GM12878 (cell line): ENCODE measurements around the gene HSF5. TPM values are rescaled to one million over a fixed set of nuclear protein-coding genes. Genes with fewer than 3 reads are reported as not detected.

Source experiments
- ATAC-seq: fragments of 200-7000 bp; cut with Tn5 transposase; 3 replicates; pipeline ENCODE4 v1.9.1; 2020; ENCODE audit warnings: mild to moderate bottlenecking, moderate library complexity
- BruUV-seq: library from RNA; stranded (reverse); fragments of 400-500 nt; replicated peaks from 2 replicates; lab custom pipeline; 2021; lab: Mats Ljungman, UMichigan
- CTCF ChIA-PET: fragments of 300-600 bp; sonication (Branson Sonifier 250); formaldehyde crosslinking; extraction: SDS; loops from one replicate; lab custom pipeline; 2021; ENCODE audit warnings: inconsistent platforms; lab: Yijun Ruan, JAX
- POLR2A ChIA-PET: fragments of 350-600 bp; formaldehyde crosslinking; extraction: SDS; loops from one replicate; lab custom pipeline; 2021; ENCODE audit warnings: inconsistent platforms; lab: Charles Lee
- RAD21 ChIA-PET: fragments of 300-600 bp; sonication (Branson Sonifier 250); formaldehyde crosslinking; loops from one replicate; lab custom pipeline; 2023; ENCODE audit warnings: antibody characterized with exemption; ENCODE audit not compliant: unreplicated experiment; lab: Charles Lee
- SMC1A ChIA-PET: fragments of 300-600 bp; sonication (Branson Sonifier 250); formaldehyde crosslinking; loops from one replicate; lab custom pipeline; 2023; ENCODE audit not compliant: unreplicated experiment, uncharacterized antibody; lab: Charles Lee
- DNase-seq: peaks from one replicate; pipeline ENCODE4 v3.0.0-alpha.2; 2011; ENCODE audit warnings: low read depth, low spot score
- FAIRE-seq: peaks from 3 replicates; lab custom pipeline; 2011; peaks lifted over from hg19 to GRCh38; lab: Jason Lieb, UNC
- H2AFZ ChIP-seq: 2 replicates; pipeline ENCODE4 v1.6.0; 2011; ENCODE audit warnings: low read depth, low read length, control low read depth; ENCODE audit not compliant: control insufficient read depth
- H3K27ac ChIP-seq: 2 replicates; pipeline ENCODE4 v1.5.1; 2011; ENCODE audit warnings: control low read depth; ENCODE audit not compliant: control insufficient read depth, insufficient read depth
- H3K27me3 ChIP-seq, 2 experiments: replicated peaks in 1 of 2; 2 replicates each; pipeline versions ENCODE4 v1.6.0 to v1.6.1; 2011; ENCODE audit warnings: low read length in 1 of 2; ENCODE audit not compliant: control insufficient read depth in 2 of 2, insufficient read depth in 2 of 2
- H3K36me3 ChIP-seq, 2 experiments: 2 replicates each; pipeline ENCODE4 v1.5.1; 2011; ENCODE audit warnings: low read length in 1 of 2; ENCODE audit not compliant: control insufficient read depth in 2 of 2, insufficient read depth in 2 of 2
- H3K4me1 ChIP-seq: 2 replicates; pipeline ENCODE4 v1.6.1; 2011; ENCODE audit warnings: mild to moderate bottlenecking, low read length, moderate library complexity, mixed read lengths; ENCODE audit not compliant: control insufficient read depth, insufficient read depth
- H3K4me2 ChIP-seq: 2 replicates; pipeline ENCODE4 v1.6.0; 2011; ENCODE audit warnings: control low read depth; ENCODE audit not compliant: control insufficient read depth, insufficient read depth
- H3K4me3 ChIP-seq: fragments of 200-600 bp; sonication (generic); 2 replicates; pipeline ENCODE4 v1.5.1; 2016
- H3K79me2 ChIP-seq: 2 replicates; pipeline ENCODE4 v1.6.0; 2011; ENCODE audit warnings: low read length; ENCODE audit not compliant: control insufficient read depth, insufficient read depth
- H3K9ac ChIP-seq: 2 replicates; pipeline ENCODE4 v1.8.0; 2011; ENCODE audit warnings: low read length, control low read depth, mixed read lengths; ENCODE audit not compliant: control insufficient read depth, insufficient read depth
- H3K9me3 ChIP-seq: replicated peaks from 3 replicates; pipeline ENCODE4 v1.5.1; 2011; ENCODE audit warnings: mild to moderate bottlenecking, low read length; ENCODE audit not compliant: control insufficient read depth, insufficient read depth
- H4K20me1 ChIP-seq: 2 replicates; pipeline ENCODE4 v1.6.0; 2011; ENCODE audit not compliant: control insufficient read depth, insufficient read depth
- EGR1 ChIP-seq, 2 experiments: IDR thresholded peaks; 1 replicate in 1 of 2; 2 replicates in 1 of 2; pipeline ENCODE4 v1.6.1; 2011 to 2012; ENCODE audit warnings: low read depth in 2 of 2, low read length in 2 of 2, borderline replicate concordance in 1 of 2, mild to moderate bottlenecking in 1 of 2, moderate library complexity in 1 of 2
- JUNB ChIP-seq: IDR thresholded peaks from 2 replicates; pipeline ENCODE4 v1.6.1; 2016; ENCODE audit warnings: antibody characterized with exemption, mild to moderate bottlenecking
- NFIC ChIP-seq: IDR thresholded peaks from 2 replicates; pipeline ENCODE4 v1.6.1; 2012; ENCODE audit warnings: low read depth, mild to moderate bottlenecking, inconsistent platforms, low read length, moderate library complexity
- PAX8 ChIP-seq: fragments of 450-650 bp; IDR thresholded peaks from 2 replicates; pipeline ENCODE4 v1.6.1; 2017; ENCODE audit warnings: mild to moderate bottlenecking, moderate library complexity
- POLR2A ChIP-seq: IDR thresholded peaks from 2 replicates; pipeline ENCODE4 v1.6.1; 2011; ENCODE audit warnings: low read depth, mild to moderate bottlenecking, low read length
- SRF ChIP-seq, 2 experiments: IDR thresholded peaks; 2 replicates each; pipeline ENCODE4 v1.6.1; 2011; ENCODE audit warnings: low read depth in 2 of 2, low read length in 2 of 2, mild to moderate bottlenecking in 1 of 2, moderate library complexity in 1 of 2
- WRNIP1 ChIP-seq: IDR thresholded peaks from 2 replicates; pipeline ENCODE4 v1.6.1; 2011; ENCODE audit warnings: low read depth, low read length, improper control_type of control experiment, borderline replicate concordance
- ZNF274 ChIP-seq: IDR thresholded peaks from one replicate; pipeline ENCODE4 v1.8.0; 2011; ENCODE audit not compliant: insufficient read length, insufficient read depth
- WGBS: methylation state at CpG from one replicate; pipeline ENCODE4 v1.1.6; 2016; ENCODE audit warnings: low lambda C conversion rate; ENCODE audit not compliant: insufficient replicate concordance, insufficient coverage; ENCODE audit errors: missing lambda C conversion rate; 5-methylcytosine and 5-hydroxymethylcytosine counted together
- in situ Hi-C: fragments of 300-500 bp; cut with MboI; formaldehyde crosslinking; loops from 9 replicates; pipeline ENCODE4 v1.14.3; 2018; ENCODE audit warnings: mixed read lengths
- intact Hi-C: fragments of 100-400 bp; cut with micrococcal nuclease; formaldehyde crosslinking; loops from one replicate; pipeline ENCODE4 v1.14.2; 2022; ENCODE audit not compliant: unreplicated experiment
- polyA plus RNA-seq, 11 experiments: library from polyadenylated mRNA; depleted of rRNA in 4 of 11; unstranded in 6 of 11; stranded (reverse) in 5 of 11; fragments of >200 nt; fragmentation: Nextera tagmentation in 4 of 11; fragmentation: Illumina TruSeq in 1 of 11; extraction: Ambion mirVana in 4 of 11; extraction: Trizol in 1 of 11; gene quantifications; 1 replicate in 1 of 11; 2 replicates in 10 of 11; pipeline versions ENCODE4 v1.2.1 to v1.2.3, GENCODE V29; 2011 to 2016; ENCODE audit warnings: inconsistent platforms in 2 of 11, missing spikeins in 2 of 11, low read depth in 1 of 11
- total RNA-seq, 4 experiments: library from RNA; depleted of rRNA in 3 of 4; stranded (reverse); fragments of >200 nt in 3 of 4; fragmentation: Illumina TruSeq in 1 of 4; extraction: Trizol in 1 of 4; gene quantifications; 2 replicates each; pipeline versions ENCODE4 v1.2.1 to v1.2.3, GENCODE V29; 2013 to 2021
- TF ChIP-seq, protein P1 (sequence below): IDR thresholded peaks from 2 replicates; pipeline ENCODE4 v1.6.1; 2011; ENCODE audit warnings: low read depth, low read length, improper control_type of control experiment, borderline replicate concordance
- TF ChIP-seq, protein P2 (sequence below): fragments of 450-650 bp; IDR thresholded peaks from 2 replicates; pipeline ENCODE4 v1.6.1; 2018; ENCODE audit warnings: borderline replicate concordance, mild to moderate bottlenecking; ENCODE audit not compliant: partially characterized antibody
- TF ChIP-seq, protein P3 (sequence below): fragments of 150-350 bp; IDR thresholded peaks from 2 replicates; pipeline ENCODE4 v1.6.1; 2014; ENCODE audit warnings: mild to moderate bottlenecking, low read depth, low read length
- TF ChIP-seq, protein P4 (sequence below): fragments of 450-650 bp; formaldehyde crosslinking; IDR thresholded peaks from 2 replicates; pipeline ENCODE4 v1.5.0; 2022; ENCODE audit warnings: mild to moderate bottlenecking, missing genetic modification characterization
- TF ChIP-seq, protein P5 (sequence below): IDR thresholded peaks from 2 replicates; pipeline ENCODE4 v1.6.1; 2012; ENCODE audit warnings: low read depth, low read length, improper control_type of control experiment

HSF5 gene
- total and polyA plus RNA-seq, 10 of the 15 experiments (the other 5 are each of a cell fraction or from before 2014, with no cell fraction given) = 0.02 to 0.18 (median 0.06) TPM; not detected in 4

DNA sequence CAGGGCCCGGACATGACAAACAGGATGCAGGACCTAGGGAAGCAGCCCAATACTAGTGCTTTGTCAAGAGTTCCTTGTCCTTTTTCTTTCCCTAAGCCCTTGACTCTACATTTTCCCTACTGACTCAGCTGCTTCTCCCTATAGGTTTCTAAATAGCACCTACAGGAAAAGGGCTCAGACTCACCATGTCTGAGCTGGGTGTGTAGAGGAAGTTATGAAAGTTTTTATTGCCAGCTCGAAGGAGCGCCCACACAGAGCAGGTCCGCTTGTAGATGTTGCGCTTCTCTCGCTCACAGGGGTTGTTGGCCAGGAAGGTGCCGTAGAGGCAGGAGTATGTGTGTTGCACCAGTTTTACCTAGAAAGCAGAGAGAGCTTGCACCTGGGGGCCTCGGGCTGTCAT is 15.7 kb upstream of the HSF5 start:
- no peak overlapping the region for H3K4me2 ChIP-seq

More for the DNA sequence above, 15.7 kb upstream of the HSF5 start:
- 98% methylated on average over 8 of the region's 8 CpGs for WGBS
- H3K4me1 ChIP-seq = peaks cover 20% of the 10 kb centered on the region
- H3K9me3 ChIP-seq = no peaks in the 10 kb centered on the region
- H3K27me3 ChIP-seq = no peaks in the 10 kb centered on the region
- DNase-seq = no peak
- intact Hi-C loops (no loop called here), in situ Hi-C loops (no loop called here)
- no peak overlapping the region for H3K4me3 ChIP-seq
- TF ChIP-seq, protein P1, sequence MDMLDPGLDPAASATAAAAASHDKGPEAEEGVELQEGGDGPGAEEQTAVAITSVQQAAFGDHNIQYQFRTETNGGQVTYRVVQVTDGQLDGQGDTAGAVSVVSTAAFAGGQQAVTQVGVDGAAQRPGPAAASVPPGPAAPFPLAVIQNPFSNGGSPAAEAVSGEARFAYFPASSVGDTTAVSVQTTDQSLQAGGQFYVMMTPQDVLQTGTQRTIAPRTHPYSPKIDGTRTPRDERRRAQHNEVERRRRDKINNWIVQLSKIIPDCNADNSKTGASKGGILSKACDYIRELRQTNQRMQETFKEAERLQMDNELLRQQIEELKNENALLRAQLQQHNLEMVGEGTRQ = no peak
- TF ChIP-seq, protein P2, sequence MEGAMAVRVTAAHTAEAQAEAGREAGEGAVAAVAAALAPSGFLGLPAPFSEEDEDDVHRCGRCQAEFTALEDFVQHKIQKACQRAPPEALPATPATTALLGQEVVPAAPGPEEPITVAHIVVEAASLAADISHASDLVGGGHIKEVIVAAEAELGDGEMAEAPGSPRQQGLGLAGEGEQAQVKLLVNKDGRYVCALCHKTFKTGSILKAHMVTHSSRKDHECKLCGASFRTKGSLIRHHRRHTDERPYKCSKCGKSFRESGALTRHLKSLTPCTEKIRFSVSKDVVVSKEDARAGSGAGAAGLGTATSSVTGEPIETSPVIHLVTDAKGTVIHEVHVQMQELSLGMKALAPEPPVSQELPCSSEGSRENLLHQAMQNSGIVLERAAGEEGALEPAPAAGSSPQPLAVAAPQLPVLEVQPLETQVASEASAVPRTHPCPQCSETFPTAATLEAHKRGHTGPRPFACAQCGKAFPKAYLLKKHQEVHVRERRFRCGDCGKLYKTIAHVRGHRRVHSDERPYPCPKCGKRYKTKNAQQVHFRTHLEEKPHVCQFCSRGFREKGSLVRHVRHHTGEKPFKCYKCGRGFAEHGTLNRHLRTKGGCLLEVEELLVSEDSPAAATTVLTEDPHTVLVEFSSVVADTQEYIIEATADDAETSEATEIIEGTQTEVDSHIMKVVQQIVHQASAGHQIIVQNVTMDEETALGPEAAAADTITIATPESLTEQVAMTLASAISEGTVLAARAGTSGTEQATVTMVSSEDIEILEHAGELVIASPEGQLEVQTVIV = no peak
- TF ChIP-seq NFIC = no peak
- TF ChIP-seq PAX8 = no peak
- TF ChIP-seq WRNIP1 = no peak
- no peak for TF ChIP-seq SRF (IDR thresholded peaks at IDR 0.05; ENCODE audit: low read depth in 2 of 2, low read length in 2 of 2)
- no peak for TF ChIP-seq POLR2A
- TF ChIP-seq JUNB = no peak
- TF ChIP-seq EGR1 (IDR thresholded peaks at IDR 0.05; ENCODE audit: borderline replicate concordance in 1 of 2, low read depth in 2 of 2, low read length in 2 of 2) = no peak
- TF ChIP-seq ZNF274 = no peak
- TF ChIP-seq, protein P3, sequence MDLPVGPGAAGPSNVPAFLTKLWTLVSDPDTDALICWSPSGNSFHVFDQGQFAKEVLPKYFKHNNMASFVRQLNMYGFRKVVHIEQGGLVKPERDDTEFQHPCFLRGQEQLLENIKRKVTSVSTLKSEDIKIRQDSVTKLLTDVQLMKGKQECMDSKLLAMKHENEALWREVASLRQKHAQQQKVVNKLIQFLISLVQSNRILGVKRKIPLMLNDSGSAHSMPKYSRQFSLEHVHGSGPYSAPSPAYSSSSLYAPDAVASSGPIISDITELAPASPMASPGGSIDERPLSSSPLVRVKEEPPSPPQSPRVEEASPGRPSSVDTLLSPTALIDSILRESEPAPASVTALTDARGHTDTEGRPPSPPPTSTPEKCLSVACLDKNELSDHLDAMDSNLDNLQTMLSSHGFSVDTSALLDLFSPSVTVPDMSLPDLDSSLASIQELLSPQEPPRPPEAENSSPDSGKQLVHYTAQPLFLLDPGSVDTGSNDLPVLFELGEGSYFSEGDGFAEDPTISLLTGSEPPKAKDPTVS = no peak
- TF ChIP-seq, protein P4, sequence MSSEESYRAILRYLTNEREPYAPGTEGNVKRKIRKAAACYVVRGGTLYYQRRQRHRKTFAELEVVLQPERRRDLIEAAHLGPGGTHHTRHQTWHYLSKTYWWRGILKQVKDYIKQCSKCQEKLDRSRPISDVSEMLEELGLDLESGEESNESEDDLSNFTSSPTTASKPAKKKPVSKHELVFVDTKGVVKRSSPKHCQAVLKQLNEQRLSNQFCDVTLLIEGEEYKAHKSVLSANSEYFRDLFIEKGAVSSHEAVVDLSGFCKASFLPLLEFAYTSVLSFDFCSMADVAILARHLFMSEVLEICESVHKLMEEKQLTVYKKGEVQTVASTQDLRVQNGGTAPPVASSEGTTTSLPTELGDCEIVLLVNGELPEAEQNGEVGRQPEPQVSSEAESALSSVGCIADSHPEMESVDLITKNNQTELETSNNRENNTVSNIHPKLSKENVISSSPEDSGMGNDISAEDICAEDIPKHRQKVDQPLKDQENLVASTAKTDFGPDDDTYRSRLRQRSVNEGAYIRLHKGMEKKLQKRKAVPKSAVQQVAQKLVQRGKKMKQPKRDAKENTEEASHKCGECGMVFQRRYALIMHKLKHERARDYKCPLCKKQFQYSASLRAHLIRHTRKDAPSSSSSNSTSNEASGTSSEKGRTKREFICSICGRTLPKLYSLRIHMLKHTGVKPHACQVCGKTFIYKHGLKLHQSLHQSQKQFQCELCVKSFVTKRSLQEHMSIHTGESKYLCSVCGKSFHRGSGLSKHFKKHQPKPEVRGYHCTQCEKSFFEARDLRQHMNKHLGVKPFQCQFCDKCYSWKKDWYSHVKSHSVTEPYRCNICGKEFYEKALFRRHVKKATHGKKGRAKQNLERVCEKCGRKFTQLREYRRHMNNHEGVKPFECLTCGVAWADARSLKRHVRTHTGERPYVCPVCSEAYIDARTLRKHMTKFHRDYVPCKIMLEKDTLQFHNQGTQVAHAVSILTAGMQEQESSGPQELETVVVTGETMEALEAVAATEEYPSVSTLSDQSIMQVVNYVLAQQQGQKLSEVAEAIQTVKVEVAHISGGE (CRISPR knock-in tag) = no peak
- TF ChIP-seq, protein P5, sequence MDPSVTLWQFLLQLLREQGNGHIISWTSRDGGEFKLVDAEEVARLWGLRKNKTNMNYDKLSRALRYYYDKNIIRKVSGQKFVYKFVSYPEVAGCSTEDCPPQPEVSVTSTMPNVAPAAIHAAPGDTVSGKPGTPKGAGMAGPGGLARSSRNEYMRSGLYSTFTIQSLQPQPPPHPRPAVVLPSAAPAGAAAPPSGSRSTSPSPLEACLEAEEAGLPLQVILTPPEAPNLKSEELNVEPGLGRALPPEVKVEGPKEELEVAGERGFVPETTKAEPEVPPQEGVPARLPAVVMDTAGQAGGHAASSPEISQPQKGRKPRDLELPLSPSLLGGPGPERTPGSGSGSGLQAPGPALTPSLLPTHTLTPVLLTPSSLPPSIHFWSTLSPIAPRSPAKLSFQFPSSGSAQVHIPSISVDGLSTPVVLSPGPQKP = no peak
- H3K36me3 ChIP-seq = peaks cover 25 to 61% of the 10 kb centered on the region in 2 experiments
- ChIA-PET CTCF (interaction anchor here (2.0 kb wide), 1 partner anchor 187 kb away, joined by 9 read pairs; no protein-coding TSS in a partner anchor), RAD21 (no interaction called here), SMC1A (interaction anchor here (1.3 to 4.0 kb wide), 2 partner anchors 10 to 15 kb away, joined by 3 to 22 read pairs; partner anchors contain the start of gene MTMR4), POLR2A (no interaction called here)
- no peak for FAIRE-seq
- H3K79me2 ChIP-seq = peaks cover 9% of the 10 kb centered on the region
- H4K20me1 ChIP-seq = no peaks in the 10 kb centered on the region; the same call in 1 of the 2 replicates
- BruUV-seq = no TSS peak
- no peak for ATAC-seq
- no peak overlapping the region for H3K9ac ChIP-seq
- no peak overlapping the region for H3K27ac ChIP-seq
- H2AFZ ChIP-seq = no peak overlapping the region
